H1 (cell line): Measurements from ENCODE around the gene SORBS1. TPM values are rescaled to one million over a fixed set of nuclear protein-coding genes. Genes with fewer than 3 reads are reported as not detected.

Experiments used
- CTCF ChIA-PET: fragments of 300-600 bp; sonication (Branson Sonifier 250); formaldehyde crosslinking; loops from one replicate; lab custom pipeline; 2021; ENCODE audit not compliant: partially characterized antibody; lab: Charles Lee
- POLR2A ChIA-PET: fragments of 300-600 bp; sonication (Branson Sonifier 250); formaldehyde crosslinking; loops from one replicate; lab custom pipeline; 2021; ENCODE audit warnings: inconsistent platforms; ENCODE audit not compliant: partially characterized antibody; lab: Charles Lee
- DNase-seq, 2 experiments: peaks; one replicate each; pipeline versions ENCODE4 v3.0.0 to v3.0.0-alpha.2; 2010 to 2022; ENCODE audit warnings: low spot score in 2 of 2, low read depth in 1 of 2, mixed read lengths in 1 of 2
- FAIRE-seq: peaks from 2 replicates; lab custom pipeline; 2011; peaks lifted over from hg19 to GRCh38; lab: Jason Lieb, UNC
- H2AFZ ChIP-seq: 2 replicates; pipeline ENCODE4 v1.8.1; 2012; ENCODE audit warnings: low read length, inconsistent platforms
- H2AK5ac ChIP-seq: 2 replicates; pipeline ENCODE4 v1.6.1; 2013; ENCODE audit warnings: low read depth, low read length
- H2BK120ac ChIP-seq: replicated peaks from 2 replicates; pipeline ENCODE3; 2013; ENCODE audit warnings: low read depth, low read length, inconsistent platforms
- H2BK12ac ChIP-seq: 2 replicates; pipeline ENCODE4 v1.6.1; 2013; ENCODE audit warnings: low read depth, low read length
- H2BK15ac ChIP-seq: 2 replicates; pipeline ENCODE4 v1.6.1; 2013; ENCODE audit warnings: low read length
- H2BK20ac ChIP-seq: 2 replicates; pipeline ENCODE4 v1.6.1; 2013; ENCODE audit warnings: low read length
- H2BK5ac ChIP-seq: 2 replicates; pipeline ENCODE4 v1.6.1; 2013; ENCODE audit warnings: low read depth, low read length
- H3K14ac ChIP-seq: 2 replicates; pipeline ENCODE4 v1.6.1; 2013; ENCODE audit warnings: inconsistent platforms; ENCODE audit not compliant: insufficient read length
- H3K18ac ChIP-seq: 2 replicates; pipeline ENCODE4 v1.6.1; 2013; ENCODE audit warnings: low read length; ENCODE audit errors: extremely low read depth
- H3K23ac ChIP-seq: 2 replicates; pipeline ENCODE4 v1.6.1; 2013; ENCODE audit warnings: inconsistent platforms; ENCODE audit not compliant: insufficient read length
- H3K23me2 ChIP-seq: 2 replicates; pipeline ENCODE4 v1.6.1; 2013; ENCODE audit warnings: low read depth, low read length
- H3K27ac ChIP-seq: 2 replicates; pipeline ENCODE4 v1.6.1; 2011; ENCODE audit warnings: low read depth, low read length, inconsistent platforms
- H3K27me3 ChIP-seq, 4 experiments: replicated peaks in 1 of 4; 1 replicate in 1 of 4; 2 replicates in 3 of 4; pipeline versions ENCODE4 v1.6.1 to v1.8.1; 2011 to 2013; ENCODE audit warnings: low read length in 3 of 4, mild to moderate bottlenecking in 3 of 4, inconsistent platforms in 2 of 4, mixed read lengths in 2 of 4, moderate library complexity in 1 of 4; ENCODE audit not compliant: control insufficient read depth in 3 of 4, insufficient read depth in 3 of 4; ENCODE audit errors: extremely low read depth in 1 of 4
- H3K36me3 ChIP-seq, 4 experiments: 2 replicates each; pipeline versions ENCODE4 v1.6.1 to v1.8.1; 2011 to 2013; ENCODE audit warnings: mild to moderate bottlenecking in 4 of 4, low read length in 3 of 4, moderate library complexity in 2 of 4, control low read depth in 1 of 4, inconsistent platforms in 1 of 4; ENCODE audit not compliant: insufficient read depth in 4 of 4, control insufficient read depth in 2 of 4
- H3K4ac ChIP-seq: replicated peaks from 2 replicates; pipeline ENCODE3; 2013; ENCODE audit warnings: low read length, low read depth, mixed read lengths, inconsistent platforms; ENCODE audit not compliant: insufficient read length
- H3K4me1 ChIP-seq, 4 experiments: replicated peaks in 1 of 4; 1 replicate in 1 of 4; 2 replicates in 3 of 4; pipeline versions ENCODE4 v1.6.1 to v1.8.1; 2011 to 2013; ENCODE audit warnings: low read length in 3 of 4, inconsistent platforms in 2 of 4, mixed read lengths in 1 of 4; ENCODE audit not compliant: insufficient read depth in 4 of 4, control insufficient read depth in 3 of 4
- H3K4me2 ChIP-seq, 2 experiments: 2 replicates each; pipeline versions ENCODE4 v1.6.1 to v1.8.1; 2011 to 2013; ENCODE audit warnings: low read depth in 2 of 2, low read length in 2 of 2, control low read depth in 1 of 2, inconsistent platforms in 1 of 2, mild to moderate bottlenecking in 1 of 2; ENCODE audit not compliant: insufficient read depth in 1 of 2
- H3K4me3 ChIP-seq, 4 experiments: fragments of 200-600, 300-600 bp in 1 of 4; sonication (generic), shearing (Covaris generic), sonication (Bioruptor Twin) in 1 of 4; 2 replicates each; pipeline versions ENCODE4 v1.5.1 to v1.8.1; 2011 to 2016; ENCODE audit warnings: low read length in 4 of 4, low read depth in 3 of 4, control low read depth in 2 of 4, inconsistent platforms in 2 of 4, mild to moderate bottlenecking in 2 of 4, mixed read lengths in 1 of 4, moderate library complexity in 1 of 4; ENCODE audit not compliant: insufficient read depth in 2 of 4; ENCODE audit errors: extremely low read depth in 1 of 4
- H3K56ac ChIP-seq: replicated peaks from 2 replicates; pipeline ENCODE3; 2013; ENCODE audit warnings: low read depth, mild to moderate bottlenecking, mixed read lengths, low read length, inconsistent platforms; ENCODE audit not compliant: insufficient read length
- H3K79me1 ChIP-seq: 2 replicates; pipeline ENCODE4 v1.6.1; 2013; ENCODE audit warnings: low read depth, low read length, control low read depth
- H3K79me2 ChIP-seq, 2 experiments: 2 replicates each; pipeline versions ENCODE4 v1.6.1 to v1.8.1; 2012 to 2013; ENCODE audit warnings: low read length in 2 of 2, mild to moderate bottlenecking in 2 of 2, inconsistent platforms in 1 of 2; ENCODE audit not compliant: insufficient read depth in 2 of 2, control insufficient read depth in 1 of 2
- H3K9ac ChIP-seq, 4 experiments: replicated peaks in 1 of 4; 1 replicate in 1 of 4; 2 replicates in 3 of 4; pipeline versions ENCODE4 v1.6.1 to v1.8.1; 2011 to 2013; ENCODE audit warnings: low read depth in 3 of 4, low read length in 3 of 4, control low read depth in 2 of 4, mild to moderate bottlenecking in 2 of 4, moderate library complexity in 2 of 4, inconsistent platforms in 1 of 4; ENCODE audit errors: extremely low read depth in 1 of 4
- H3K9me3 ChIP-seq, 2 experiments: 2 replicates each; pipeline versions ENCODE4 v1.6.1 to v1.8.1; 2012 to 2013; ENCODE audit warnings: mild to moderate bottlenecking in 2 of 2, moderate library complexity in 2 of 2, control low read depth in 1 of 2, inconsistent platforms in 1 of 2, low read depth in 1 of 2, low read length in 1 of 2, mixed read lengths in 1 of 2; ENCODE audit not compliant: insufficient read depth in 2 of 2
- H4K20me1 ChIP-seq, 2 experiments: replicated peaks in 1 of 2; 2 replicates each; pipeline versions ENCODE3 to v1.8.1; 2011 to 2013; ENCODE audit warnings: inconsistent platforms in 2 of 2, low read length in 2 of 2, mild to moderate bottlenecking in 1 of 2; ENCODE audit not compliant: insufficient read depth in 2 of 2, control insufficient read depth in 1 of 2
- H4K5ac ChIP-seq: 2 replicates; pipeline ENCODE4 v1.6.1; 2013; ENCODE audit warnings: low read length, low read depth, mixed read lengths, inconsistent platforms; ENCODE audit not compliant: insufficient read length
- H4K8ac ChIP-seq: 2 replicates; pipeline ENCODE4 v1.8.0; 2013; ENCODE audit warnings: mild to moderate bottlenecking, moderate library complexity, low read length, inconsistent platforms; ENCODE audit not compliant: insufficient read depth; ENCODE audit errors: extremely low read depth
- H4K91ac ChIP-seq: replicated peaks from 2 replicates; pipeline ENCODE3; 2013; ENCODE audit warnings: low read length, mixed read lengths, inconsistent platforms; ENCODE audit not compliant: insufficient read length
- BACH1 ChIP-seq: IDR thresholded peaks from 2 replicates; pipeline ENCODE4 v1.6.1; 2012; ENCODE audit warnings: low read length, improper control_type of control experiment
- CBX5 ChIP-seq: fragments of 300-800, 300-1000 bp; sonication (generic); IDR thresholded peaks from 2 replicates; pipeline ENCODE4 v1.7.1; 2016; ENCODE audit warnings: antibody characterized with exemption, low read length, low read depth
- CEBPB ChIP-seq: IDR thresholded peaks from 2 replicates; pipeline ENCODE4 v1.6.1; 2012; ENCODE audit warnings: low read depth, low read length
- CREB1 ChIP-seq: IDR thresholded peaks from 2 replicates; pipeline ENCODE4 v1.6.1; 2012; ENCODE audit warnings: inconsistent platforms
- CTBP2 ChIP-seq: IDR thresholded peaks from 2 replicates; pipeline ENCODE4 v1.7.0; 2011; ENCODE audit warnings: borderline replicate concordance, mild to moderate bottlenecking, moderate library complexity, mixed read lengths, low read length; ENCODE audit not compliant: insufficient read depth, insufficient read length
- EZH2 ChIP-seq: fragments of 200-600 bp; sonication (generic); IDR thresholded peaks from 2 replicates; pipeline ENCODE4 v1.7.1; 2012; ENCODE audit warnings: low read depth, mild to moderate bottlenecking, moderate library complexity, low read length, inconsistent platforms; ENCODE audit not compliant: severe bottlenecking
- HDAC6 ChIP-seq: IDR thresholded peaks from one replicate; pipeline ENCODE4 v1.7.1; 2012; ENCODE audit warnings: low read depth, mild to moderate bottlenecking, inconsistent platforms, low read length, moderate library complexity
- JUND ChIP-seq: IDR thresholded peaks from 2 replicates; pipeline ENCODE4 v1.6.1; 2011; ENCODE audit warnings: mild to moderate bottlenecking, improper control_type of control experiment, low read length
- KDM4A ChIP-seq: IDR thresholded peaks from one replicate; pipeline ENCODE4 v1.7.1; 2012; ENCODE audit warnings: low read depth, mild to moderate bottlenecking, moderate library complexity, low read length, inconsistent platforms; ENCODE audit not compliant: severe bottlenecking
- SP1 ChIP-seq: IDR thresholded peaks from 2 replicates; pipeline ENCODE4 v1.6.1; 2011; ENCODE audit warnings: low read depth, low read length
- WGBS, 2 experiments: shearing (Covaris generic) in 1 of 2; methylation state at CpG; one replicate each; pipeline versions ENCODE4 v1.1.6 to v1.1.7; 2013 to 2015; ENCODE audit warnings: low lambda C conversion rate in 2 of 2, mixed read lengths in 2 of 2, inconsistent platforms in 1 of 2, low coverage in 1 of 2, missing lambda C conversion rate in 1 of 2; ENCODE audit not compliant: insufficient replicate concordance in 2 of 2, insufficient coverage in 1 of 2, insufficient read length in 1 of 2; ENCODE audit errors: extremely low coverage in 1 of 2, missing lambda C conversion rate in 1 of 2; 5-methylcytosine and 5-hydroxymethylcytosine counted together
- polyA plus RNA-seq, 7 experiments: library from polyadenylated mRNA; depleted of rRNA in 3 of 7; stranded (reverse) in 5 of 7; unstranded in 2 of 7; fragments of >200 nt in 5 of 7; fragments of 200-250 nt in 2 of 7; gene quantifications; 1 replicate in 5 of 7; 2 replicates in 1 of 7; 4 replicates in 1 of 7; pipeline versions ENCODE4 v1.2.1 to v1.2.3, GENCODE V29; 2011 to 2013; ENCODE audit warnings: missing spikeins in 2 of 7, mixed read lengths in 2 of 7
- total RNA-seq: library from RNA; stranded (reverse); fragmentation: NEBNext Ultra II Directional; extraction: Animal tissue kit (Norgen Biotek cat#: 25700); gene quantifications from 2 replicates; pipeline ENCODE4 v1.2.1, GENCODE V29; 2021

The SORBS1 gene
- total and polyA plus RNA-seq, 2 of the 8 experiments (the other 6 are each of a cell fraction or from before 2014, with no cell fraction given) = 16.0 to 35.0 TPM

DNA sequence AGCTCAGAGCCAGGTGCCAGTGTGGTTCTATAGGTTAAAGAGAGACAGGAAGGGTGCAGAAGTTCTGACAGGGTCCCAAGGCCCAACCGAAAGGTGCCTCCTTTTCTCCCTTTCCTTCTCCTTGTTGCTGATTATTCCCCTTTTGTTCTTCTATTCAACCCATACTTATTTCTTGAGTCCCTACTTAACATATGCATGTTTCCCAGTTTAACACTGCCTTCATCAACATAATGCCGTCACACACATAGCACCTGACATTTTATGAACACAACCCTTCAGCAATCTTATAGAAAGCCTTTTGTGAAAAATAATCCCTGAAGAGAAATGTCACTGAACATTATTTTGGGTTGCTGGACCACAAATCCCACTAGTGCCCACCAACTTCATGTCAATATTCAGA, 39.1 kb downstream of the SORBS1 start:
- no peak overlapping the region for H3K9ac ChIP-seq
- DNase-seq (no peak), FAIRE-seq (no peak)
- no peak overlapping the region for H3K23ac ChIP-seq
- no peak overlapping the region for H2BK12ac ChIP-seq
- peaks cover 3 to 79% of the 10 kb centered on the region in 2 experiments; a peak in 2 of 4 replicates for H3K79me2 ChIP-seq
- H2AFZ ChIP-seq = no peak overlapping the region
- peaks cover 4% of the 10 kb centered on the region; the same call in 1 of the 2 replicates for H3K79me1 ChIP-seq
- H4K20me1 ChIP-seq = peaks cover 0 to 3% of the 10 kb centered on the region in 2 experiments
- no peak overlapping the region for H3K4me2 ChIP-seq
- no peak overlapping the region for H2AK5ac ChIP-seq
- peaks cover 5 to 13% (median 6%) of the 10 kb centered on the region in 4 experiments for H3K4me1 ChIP-seq
- no peak overlapping the region for H4K5ac ChIP-seq
- TF ChIP-seq CREB1 = no peak
- TF ChIP-seq CTBP2 = no peak
- TF ChIP-seq KDM4A = no peak
- no peak for TF ChIP-seq SP1
- TF ChIP-seq EZH2 = no peak
- TF ChIP-seq JUND = no peak
- no peak for TF ChIP-seq CEBPB
- TF ChIP-seq CBX5 = no peak
- TF ChIP-seq HDAC6 = no peak
- TF ChIP-seq BACH1 = no peak
- no peaks in the 10 kb centered on the region for H3K23me2 ChIP-seq
- POLR2A ChIA-PET = interaction anchor here (0.6 kb wide), 1 partner anchor 257 kb away, joined by 3 read pairs; no protein-coding TSS in a partner anchor
- H3K14ac ChIP-seq = no peak overlapping the region
- 75% methylated on average over 2 of the region's 2 CpGs; no CpG with 5 or more reads in 1 of the 2 experiments for WGBS, 2 experiments
- no peak overlapping the region for H3K56ac ChIP-seq
- no peaks in the 10 kb centered on the region for H3K27me3 ChIP-seq
- H4K91ac ChIP-seq = no peak overlapping the region
- H2BK20ac ChIP-seq = no peak overlapping the region
- H2BK120ac ChIP-seq = no peak overlapping the region
- no peaks in the 10 kb centered on the region; a peak in 1 of 8 replicates for H3K36me3 ChIP-seq
- no peak overlapping the region for H3K4me3 ChIP-seq
- CTCF ChIA-PET = interaction anchor here (0.6 to 1.5 kb wide), 5 partner anchors 10 to 134 kb away, joined by 3 to 5 read pairs (median 3); no protein-coding TSS in a partner anchor
- H3K18ac ChIP-seq = no peak overlapping the region
- no peak overlapping the region for H3K4ac ChIP-seq
- no peak overlapping the region for H2BK5ac ChIP-seq
- H3K27ac ChIP-seq = no peak overlapping the region
- no peaks in the 10 kb centered on the region for H3K9me3 ChIP-seq
- H2BK15ac ChIP-seq = no peak overlapping the region
- H4K8ac ChIP-seq = no peak overlapping the region
